T-helper 2 cell (primary cell): ENCODE measurements around the gene ZNF106.

ENCODE experiments used
- DNase-seq, 5 experiments: peaks; one replicate each; pipeline versions ENCODE4 v3.0.0 to v3.0.0-alpha.2; 2012 to 2022

ZNF106 gene

GRCh38 chr15:42365921-42366550 lies 124.9 kb downstream of the ZNF106 start:
- DNase-seq: no peak

- DNase-seq: no peak
Measured at GRCh38 chr15:42364529-42364928, 126.4 kb downstream of the ZNF106 start.

GRCh38 chr15:42363942-42364341 lies 127.0 kb downstream of the ZNF106 start:
- no peak for DNase-seq

GRCh38 chr15:42363487-42363886 lies 127.5 kb downstream of the ZNF106 start:
- DNase-seq: no peak
